GM21528 (cell line): Measurements from ENCODE around the gene PRRX1.

Source experiments
- ATAC-seq: cut with Tn5 transposase; IDR thresholded peaks from one replicate; pipeline ENCODE4 v1.9.1; 2021; ENCODE audit warnings: mild to moderate bottlenecking, moderate library complexity; ENCODE audit not compliant: unreplicated experiment, low FRiP score

PRRX1 gene

GRCh38 chr1:170755795-170756194, 91.9 kb downstream of the PRRX1 start:
- no peak for ATAC-seq

- no peak for ATAC-seq
These were observed 95.1 kb downstream of the PRRX1 start for GRCh38 chr1:170758992-170759391.

- ATAC-seq: no peak
These were observed 101.3 kb downstream of the PRRX1 start for GRCh38 chr1:170765279-170765678.

GRCh38 chr1:170765712-170766330, 101.9 kb downstream of the PRRX1 start:
- no peak for ATAC-seq

GRCh38 chr1:170768929-170769328, 105.0 kb downstream of the PRRX1 start:
- no peak for ATAC-seq

GRCh38 chr1:170769691-170770090, 105.8 kb downstream of the PRRX1 start:
- ATAC-seq: no peak

GRCh38 chr1:170770254-170770653, 106.3 kb downstream of the PRRX1 start:
- no peak for ATAC-seq

GRCh38 chr1:170776252-170776651, 112.3 kb downstream of the PRRX1 start:
- no peak for ATAC-seq

- no peak for ATAC-seq
These were observed 112.8 kb downstream of the PRRX1 start for GRCh38 chr1:170776777-170777176.
